A204.1 (cell line): ENCODE data around the gene RAB14.

ENCODE experiments used
- FAIRE-seq: peaks from 2 replicates; lab custom pipeline; 2012; peaks lifted over from hg19 to GRCh38; lab: Jason Lieb, UNC

Gene RAB14

DNA sequence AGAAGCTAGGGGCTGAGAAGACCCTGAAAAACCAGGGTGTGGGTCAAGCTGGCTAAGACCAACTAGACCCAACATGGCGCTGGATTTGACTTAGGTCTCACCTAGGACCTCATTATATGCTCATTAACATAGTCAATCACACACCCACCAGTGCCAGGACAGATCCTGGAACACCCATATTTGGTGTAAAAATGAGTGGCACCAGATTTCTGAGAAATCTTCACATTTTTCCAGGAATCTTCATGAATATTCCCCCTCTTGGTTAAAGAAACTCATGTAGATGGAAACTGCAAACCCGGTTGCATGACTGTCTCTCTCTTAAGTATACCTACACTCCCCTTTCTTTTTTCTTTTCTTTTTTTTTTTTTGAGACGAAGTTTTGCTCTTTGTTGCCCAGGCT, 17.9 kb upstream of the RAB14 start:
- FAIRE-seq = no peak

DNA sequence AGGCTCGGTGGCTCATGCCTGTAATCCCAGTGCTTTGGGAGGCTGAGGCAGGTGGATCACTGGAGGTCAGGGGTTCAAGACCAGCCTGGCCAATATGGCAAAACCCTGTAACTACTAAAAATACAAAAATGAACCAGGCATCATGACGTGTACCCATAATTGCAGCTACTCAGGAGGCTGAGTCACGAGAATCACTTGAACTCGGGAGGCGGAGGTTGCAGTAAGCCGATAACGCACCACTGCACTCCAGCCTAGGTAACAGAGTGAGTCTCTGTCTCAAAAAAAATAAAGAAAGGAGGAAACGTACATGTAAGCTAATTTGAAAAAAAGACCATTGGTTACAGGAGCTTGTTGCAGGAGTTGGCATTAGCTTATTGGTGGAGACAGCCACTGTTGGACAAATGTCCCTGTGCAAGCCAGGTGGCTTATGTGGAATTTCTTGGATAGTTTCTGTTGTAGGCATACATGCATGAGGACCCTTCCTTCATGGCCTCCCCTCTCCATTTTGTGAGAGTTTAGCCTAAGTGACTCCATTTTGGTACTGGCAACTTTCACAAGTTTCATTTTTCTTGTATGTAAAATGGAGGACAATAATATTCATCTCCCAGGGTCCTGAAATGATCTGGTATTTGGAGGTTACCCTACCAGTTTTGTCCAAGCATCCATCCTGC, 16.8 kb upstream of the RAB14 start:
- FAIRE-seq = no peak

DNA sequence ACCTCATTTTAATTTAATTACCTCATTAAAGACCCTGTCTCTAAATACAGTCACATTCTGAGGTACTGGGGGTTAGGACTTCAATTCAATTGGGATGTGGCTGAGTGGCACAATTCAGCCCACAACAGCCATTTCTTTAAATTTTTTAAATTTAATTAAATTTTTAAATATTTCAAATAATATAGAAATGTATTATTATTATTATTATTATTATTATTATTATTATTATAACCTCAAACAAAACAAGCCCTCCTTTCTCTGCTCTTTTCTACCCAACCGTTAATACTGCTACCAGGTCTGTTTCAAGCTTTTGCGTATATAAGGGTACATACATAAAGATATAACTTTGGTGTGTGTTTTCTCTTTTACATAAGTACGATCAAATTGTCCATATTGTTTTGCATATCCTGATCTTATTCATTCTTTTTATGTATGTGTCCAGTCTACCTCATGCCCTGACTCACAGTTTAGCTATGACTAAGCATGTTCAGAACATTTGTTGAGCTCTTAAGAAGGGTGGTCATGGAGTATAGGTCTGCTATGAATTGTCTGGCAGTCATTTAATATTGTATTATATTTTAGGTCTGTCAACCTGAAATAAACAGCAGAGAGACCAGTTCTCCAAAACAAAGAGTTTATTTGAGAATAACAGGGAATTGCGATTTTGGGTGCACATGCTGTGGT, 16.1 kb upstream of the RAB14 start:
- no peak for FAIRE-seq

DNA sequence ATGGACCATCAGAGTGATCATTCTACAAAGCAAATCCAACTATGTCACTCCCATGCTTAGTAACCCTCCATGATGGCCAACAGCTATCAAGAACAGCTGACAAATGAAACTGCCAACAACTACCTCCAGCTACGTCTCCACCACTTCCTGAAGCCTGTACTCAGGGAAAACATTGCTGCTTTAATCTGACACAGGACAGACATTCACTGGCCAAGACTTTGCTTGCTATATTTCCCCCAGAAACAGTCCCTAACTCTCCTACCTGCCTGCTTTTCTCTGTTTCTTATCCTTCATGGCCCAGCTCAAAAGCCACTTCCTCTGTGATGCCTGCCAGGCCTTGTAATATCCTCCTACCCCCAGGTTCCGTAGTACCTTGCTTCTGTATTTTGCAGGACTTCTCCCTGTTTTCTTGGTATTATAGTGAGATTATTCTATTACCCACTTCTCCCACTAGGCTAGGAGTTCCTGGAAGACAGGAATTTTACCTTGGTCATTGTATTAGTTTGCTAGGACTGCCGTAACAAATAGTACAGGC, 14.7 kb upstream of the RAB14 start:
- FAIRE-seq = no peak

DNA sequence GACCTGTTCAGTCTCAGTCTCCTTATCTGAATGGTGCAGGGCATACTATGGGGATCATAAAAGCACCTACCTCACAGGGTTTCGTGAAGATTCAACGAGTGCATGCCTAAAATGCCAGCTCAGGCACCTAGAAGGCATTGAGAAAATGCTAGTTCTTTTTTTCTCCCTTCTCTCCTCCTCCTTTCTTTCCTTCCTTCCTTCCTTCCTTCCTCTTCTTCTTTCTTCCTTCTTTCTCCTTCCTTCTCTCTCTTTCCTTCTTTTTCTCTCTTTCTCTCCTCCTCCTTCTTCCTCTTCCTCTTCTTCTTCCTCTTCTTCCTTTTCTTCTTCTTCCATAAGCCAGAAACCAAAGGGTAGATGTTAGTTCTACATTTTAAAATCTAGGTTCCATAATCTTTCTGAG, 12.3 kb upstream of the RAB14 start:
- FAIRE-seq = no peak

DNA sequence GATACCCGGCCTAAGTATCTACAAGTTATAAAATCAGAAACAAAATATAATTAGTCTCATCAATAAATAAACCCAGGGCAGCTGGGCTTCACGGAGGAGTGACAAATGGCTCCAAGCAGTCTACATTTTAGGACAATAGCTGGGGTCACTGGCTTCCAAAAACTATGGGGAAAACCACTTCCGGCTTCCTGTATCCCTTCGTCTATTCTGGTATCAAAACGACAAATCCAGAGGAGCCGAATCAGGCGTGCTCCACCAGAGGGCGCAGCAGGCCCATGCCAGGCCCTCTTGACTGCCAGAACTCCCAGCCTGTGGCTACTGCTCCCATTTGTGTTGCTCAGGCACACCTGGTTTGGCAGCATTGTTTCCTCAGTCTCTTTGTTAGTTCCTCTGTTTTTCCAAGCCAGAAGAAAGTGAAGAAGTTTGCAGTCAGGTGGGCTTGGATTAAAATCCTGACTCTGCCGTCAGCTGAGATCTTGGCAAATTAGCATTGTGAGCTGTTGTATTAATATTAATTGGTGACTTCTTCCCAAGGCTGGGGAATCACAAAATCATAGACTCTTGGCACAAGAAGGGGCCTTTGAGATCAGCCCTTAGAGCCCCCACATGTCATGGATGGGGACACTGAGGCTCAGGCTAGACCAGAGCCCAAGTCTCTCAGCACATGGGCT, 11.6 kb upstream of the RAB14 start:
- peak; percentile 82 for FAIRE-seq

DNA sequence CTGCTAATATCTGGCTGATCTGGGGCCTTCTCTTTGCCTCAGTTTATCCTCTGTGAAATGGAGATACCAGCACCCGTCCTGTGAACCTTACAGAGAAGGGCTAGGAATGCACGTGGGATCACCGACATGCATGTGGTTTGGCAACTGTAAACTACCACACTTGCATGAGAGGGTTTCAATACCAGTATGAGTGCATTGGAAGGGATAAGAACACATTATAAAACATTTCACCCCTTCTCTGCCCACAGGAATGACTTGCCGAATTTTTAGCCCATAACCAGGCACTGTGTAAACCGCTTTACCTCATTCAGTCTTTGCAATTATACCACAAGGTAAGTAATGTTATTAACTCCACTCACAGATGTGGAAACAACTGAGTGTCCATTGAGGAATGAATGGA, 8.9 kb upstream of the RAB14 start:
- no peak for FAIRE-seq

DNA sequence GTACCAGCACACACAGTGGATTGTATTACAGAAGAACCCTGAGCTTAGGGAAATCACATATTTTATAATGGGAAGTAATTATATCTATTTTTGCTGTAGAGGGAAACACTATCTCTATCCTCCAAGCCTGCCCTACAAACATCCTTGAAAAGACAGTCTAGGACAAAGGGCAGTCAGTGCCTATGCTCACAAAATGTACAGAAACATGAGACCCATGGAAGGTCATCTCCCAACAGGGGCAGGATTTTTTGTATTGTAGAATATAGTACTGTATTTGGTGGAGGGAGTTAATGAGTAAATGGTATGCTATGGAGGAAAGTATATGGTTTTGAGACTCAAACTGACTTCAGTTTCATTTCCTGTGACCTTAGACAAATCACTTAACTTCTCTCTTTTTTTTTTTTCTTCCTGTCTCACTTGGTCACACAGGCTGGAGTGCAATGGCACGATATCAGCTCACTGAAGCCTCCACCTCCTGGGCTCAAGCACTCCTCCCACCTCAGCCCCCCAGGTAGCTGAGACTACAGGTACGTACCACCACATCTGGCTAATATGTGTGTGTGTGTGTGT, 5.8 kb upstream of the RAB14 start:
- FAIRE-seq = no peak

DNA sequence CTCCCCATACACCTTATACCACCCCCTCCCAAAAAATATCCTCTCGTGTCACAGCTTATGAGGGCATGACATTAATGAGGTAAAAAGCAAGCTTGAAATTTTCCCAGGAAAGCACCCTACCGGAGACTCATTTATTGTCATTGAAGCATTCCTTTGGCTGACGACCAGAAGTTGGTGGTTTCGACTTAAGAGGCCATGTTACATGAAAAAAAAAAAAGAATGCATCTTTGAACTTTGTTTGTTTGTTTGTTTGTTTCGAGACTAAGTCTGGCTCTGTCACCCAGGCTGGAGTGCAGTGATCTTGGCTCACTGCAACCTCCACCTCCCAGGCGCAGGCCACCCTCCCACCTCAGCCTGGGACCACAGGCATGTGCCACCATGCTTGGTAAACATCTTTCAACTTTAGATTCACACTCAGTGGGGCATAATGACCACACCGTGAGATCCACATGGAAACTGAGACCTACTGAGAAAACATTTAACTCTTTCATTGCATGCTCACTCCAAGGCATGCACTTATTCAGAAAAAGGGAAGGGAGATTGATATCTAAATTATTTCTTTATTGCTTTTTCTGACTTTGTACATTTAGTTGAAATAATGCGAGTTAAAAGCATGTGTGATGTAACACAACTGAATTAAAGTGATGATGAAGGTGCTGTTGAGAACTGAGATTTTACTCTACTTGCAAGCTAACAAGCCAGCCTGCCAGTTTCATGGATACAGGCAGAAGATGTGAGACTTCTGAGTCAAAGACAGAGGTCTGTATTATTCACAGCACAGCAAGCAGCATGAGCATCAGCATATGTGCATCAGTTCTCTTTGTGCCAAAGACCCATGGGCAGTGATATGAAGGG, 5.1 kb upstream of the RAB14 start:
- no peak for FAIRE-seq

DNA sequence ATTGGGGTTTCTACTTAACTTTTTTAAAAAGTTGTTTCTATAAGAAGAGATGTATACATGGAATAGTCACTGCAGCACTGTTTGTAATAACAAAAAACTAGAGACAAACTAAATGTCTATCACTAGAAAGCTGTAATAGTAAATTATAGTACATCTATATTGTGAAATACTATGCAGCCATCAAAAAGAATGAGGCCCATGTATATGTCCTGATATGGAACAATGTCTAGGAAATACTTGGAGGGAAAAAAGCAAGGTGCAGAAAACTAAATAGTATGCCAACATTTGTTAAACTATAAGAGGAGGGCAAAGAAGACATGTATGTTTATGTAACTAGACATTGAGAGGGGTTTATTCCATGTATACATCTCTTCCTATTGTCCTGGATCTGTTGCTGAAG, 2.9 kb upstream of the RAB14 start:
- no peak for FAIRE-seq

DNA sequence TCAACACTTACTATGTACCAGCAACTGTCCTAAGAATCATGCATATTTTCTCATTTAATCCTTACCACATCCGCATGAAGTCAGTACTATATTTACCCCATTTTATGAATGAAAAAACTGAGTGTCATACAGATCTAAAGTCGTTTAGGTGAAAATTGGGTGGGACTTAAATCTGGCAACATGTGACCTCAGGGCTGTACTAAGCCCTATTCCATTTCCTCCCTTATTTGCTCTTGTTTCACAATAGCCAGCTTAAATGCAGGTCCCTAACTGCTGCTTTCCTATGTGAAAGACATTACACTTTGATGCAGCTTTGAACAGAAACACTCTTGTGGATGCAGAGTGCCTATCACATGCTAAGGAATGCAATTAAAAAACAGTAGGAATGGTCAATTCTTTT, 2.5 kb upstream of the RAB14 start:
- FAIRE-seq = no peak

DNA sequence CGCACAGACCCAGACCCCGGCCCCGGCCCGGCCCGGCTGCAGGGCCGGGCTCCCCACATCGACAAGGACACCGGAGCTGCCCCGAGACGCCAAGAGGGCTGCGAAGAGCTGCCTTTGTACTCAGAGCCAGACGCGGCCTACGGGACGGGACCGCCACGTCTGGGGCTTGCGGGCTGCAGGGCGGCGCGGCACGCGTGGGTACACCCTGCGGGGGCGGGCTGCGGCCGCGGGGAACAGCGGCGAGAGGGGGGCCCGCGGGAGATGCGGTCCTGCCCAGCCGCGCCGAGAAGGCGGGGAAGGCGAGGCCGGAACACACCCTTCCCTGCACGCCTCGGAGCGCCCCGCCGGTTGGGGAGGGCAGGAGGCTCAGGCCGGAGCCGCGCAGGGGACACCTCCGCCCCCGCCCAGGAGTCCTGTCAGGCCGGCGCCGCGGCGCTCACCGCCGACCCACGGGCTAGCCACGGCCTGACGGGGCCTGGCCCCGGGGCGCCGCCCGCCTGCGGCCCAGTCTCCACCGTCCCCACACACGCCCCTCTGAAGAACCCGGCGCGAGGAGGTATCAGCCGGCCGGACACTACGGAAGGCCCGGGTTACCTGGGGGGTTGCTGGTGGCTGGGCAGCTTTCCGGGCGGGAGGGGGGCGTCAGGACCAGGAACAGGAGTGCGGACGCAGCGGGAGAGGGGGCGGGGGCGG, 478 bp downstream of the RAB14 start:
- FAIRE-seq = no peak

DNA sequence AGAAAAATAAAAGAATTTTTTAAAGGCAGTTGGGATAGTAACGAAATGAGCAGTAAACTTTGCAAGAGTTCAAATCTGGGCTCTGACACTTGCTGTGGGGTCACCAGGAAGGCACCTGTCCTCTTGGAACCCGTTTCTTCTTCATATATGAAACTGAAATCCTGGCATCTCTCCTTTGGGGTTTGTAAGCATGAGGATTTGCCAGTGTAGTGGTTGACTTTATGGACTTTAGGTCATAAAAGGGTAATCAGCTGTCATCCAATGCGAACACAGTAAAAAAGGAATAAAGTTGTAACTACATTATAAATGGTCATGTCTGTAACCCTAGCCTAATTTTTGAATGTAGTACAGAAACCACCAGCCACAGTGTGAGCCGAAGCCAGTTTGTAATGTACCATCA, 1.3 kb downstream of the RAB14 start:
- no peak for FAIRE-seq

DNA sequence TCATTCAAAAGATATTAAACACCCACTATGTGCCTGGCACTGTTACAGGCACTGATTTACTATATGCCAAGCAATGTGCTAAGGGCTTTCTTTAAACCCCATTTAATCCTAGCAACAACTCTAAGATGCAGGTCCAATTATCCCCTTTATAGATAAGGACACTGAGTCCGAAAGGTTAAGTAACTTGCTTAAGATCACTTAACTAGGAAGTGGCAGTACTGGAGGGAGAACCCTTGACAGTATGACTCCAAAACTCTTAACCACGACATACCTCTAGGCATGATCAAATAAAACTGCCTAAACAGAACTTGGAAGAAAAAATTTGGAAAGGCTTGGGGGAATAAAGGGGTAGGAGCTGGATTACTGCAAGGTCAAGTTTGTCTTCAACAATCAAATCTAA, 1.7 kb downstream of the RAB14 start:
- no peak for FAIRE-seq

DNA sequence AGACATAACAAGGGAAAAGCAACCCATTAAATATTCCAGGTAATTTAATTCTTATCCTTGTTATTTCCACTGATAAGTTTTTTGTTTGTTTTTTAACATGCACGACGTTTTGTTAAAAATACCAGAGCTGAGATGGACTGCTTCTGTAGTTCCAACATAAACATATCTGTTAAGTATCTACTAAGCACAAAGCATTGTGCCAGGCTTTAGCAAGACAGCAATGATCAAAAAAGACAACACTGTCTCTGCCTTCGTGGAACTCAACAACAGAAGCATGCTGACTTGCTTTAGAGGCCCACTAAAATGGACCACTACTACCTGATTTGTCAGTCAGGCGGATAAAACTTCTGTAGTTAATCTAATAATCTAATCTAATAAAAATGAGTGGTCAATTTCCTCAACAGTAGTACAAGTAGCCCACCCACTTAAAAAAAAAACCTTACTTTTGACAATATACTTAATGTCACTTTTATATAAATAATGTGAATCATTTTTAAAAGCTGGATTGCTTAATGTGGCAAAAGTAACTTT, 3.1 kb downstream of the RAB14 start:
- FAIRE-seq = no peak

DNA sequence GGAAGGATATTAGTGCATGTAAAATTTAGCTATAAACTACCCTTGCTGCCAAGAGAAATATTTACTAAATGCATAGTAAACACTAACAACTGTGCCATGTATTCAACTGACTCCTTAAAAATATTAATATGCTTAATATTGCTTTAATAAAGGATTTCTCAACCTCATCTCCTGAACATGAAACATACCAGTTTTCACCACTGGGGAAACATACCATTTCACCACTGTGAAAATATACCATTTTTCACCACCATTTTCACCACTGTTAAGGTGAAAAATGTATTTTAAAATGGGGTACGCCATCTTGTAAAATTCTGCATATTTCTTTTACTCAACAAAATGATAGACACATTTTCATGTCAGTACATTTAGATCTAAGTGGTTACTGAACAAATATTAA, 4.5 kb downstream of the RAB14 start:
- no peak for FAIRE-seq

DNA sequence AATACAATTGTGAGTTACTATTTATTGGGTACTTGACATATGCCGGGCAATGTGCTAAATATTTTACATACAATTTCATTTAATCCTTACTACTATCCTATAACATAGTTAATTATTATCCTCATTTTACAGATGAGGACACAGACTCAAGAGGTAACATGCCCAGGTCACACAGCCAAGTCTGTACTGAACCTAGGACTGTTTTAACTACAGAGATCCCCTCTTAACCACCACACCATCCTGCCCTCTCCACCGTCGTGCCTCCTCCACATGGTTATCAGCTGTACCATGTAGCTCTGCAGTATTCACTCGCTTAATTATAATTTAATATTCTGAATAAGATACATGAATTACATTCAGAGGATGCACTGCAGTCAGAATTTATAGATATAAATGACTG, 5.3 kb downstream of the RAB14 start:
- FAIRE-seq = no peak

DNA sequence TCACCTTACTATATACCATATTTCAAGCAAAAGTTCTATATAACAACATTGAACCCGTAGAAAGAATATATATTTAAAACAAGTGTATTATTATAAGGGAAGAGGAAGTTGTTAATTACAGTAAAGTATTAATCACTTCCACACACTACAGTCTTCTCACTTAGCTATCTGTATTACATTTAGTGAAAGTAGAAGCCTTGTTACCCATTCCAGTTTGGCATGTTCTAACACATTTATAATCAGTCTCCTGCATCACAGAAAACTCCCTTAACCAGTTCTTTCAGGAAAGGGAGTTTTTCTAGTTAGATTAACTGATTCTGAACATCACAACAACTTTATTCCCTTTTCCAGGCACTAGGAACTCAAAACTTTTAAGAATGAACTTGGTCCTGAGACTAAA, 6.9 kb downstream of the RAB14 start:
- no peak for FAIRE-seq

DNA sequence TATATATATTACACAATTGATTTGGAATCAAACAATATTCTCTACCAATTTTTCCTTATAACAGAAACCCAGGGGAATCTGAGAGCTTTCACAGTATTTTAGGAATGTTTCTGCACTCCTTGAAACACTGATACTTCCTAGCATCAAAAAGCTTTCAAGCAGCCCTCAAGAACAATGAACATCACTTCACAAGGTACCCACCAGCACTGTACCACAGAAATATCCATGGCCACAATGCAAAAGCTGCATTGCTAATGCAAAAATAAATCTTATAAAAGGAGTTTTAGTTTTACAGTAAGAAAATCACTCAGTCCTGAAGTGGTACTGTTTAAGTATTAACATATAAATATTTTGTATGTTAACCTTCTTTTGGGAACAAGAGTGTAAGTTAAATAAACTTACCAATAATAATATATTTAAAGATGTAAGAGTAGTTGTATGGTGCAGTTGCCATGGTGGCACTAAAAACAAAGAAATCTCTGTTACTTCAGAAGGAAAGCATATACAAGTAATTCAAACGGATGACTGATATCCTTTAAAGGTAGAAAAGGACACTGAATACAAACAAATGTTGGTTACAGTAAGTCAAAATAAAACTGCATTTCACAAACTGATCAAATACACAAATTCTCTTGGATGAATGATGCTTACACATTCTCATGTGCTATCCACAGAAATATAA, 8.6 kb downstream of the RAB14 start:
- no peak for FAIRE-seq

DNA sequence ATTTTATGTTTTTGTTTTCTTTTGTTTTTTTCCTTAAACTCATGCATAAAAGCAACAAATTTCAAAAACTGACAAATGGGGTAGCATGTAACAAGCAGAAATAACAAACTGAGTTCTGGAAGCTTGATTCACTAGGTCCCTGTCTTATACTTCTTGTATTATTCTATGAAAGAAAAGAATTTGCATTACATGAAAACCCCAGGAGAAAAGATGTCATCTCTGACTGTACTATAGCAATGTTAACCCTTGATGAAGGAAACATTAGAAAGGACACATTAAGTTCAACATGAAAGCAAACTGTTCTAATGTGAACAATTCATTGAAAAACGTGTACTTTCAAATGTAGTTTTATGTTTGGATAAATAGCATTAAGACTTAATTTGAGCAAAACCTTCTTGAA, 9.2 kb downstream of the RAB14 start:
- no peak for FAIRE-seq

DNA sequence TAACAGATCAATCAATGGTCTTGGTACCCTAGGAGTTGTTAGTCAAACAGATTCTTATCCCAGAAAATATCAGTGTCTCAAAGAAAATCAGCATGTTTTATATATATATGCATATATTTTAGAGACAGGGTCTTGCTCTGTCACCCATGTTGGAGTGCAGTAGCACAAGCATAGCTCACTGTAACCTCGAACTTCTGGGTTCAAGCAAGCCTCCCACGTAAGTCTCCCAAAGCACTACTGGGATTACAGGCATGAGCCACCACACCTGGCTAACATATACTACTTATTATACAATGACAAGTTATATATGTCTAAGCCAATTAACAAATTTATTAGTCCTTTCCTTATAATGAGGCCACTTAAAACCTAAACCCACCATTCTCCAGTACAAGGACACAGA, 10.4 kb downstream of the RAB14 start:
- FAIRE-seq = no peak
